CD4-positive, CD25-positive, alpha-beta regulatory T cell (primary cell): ENCODE data around the gene MTX1. TPM values are rescaled to one million over a fixed set of nuclear protein-coding genes. Genes with fewer than 3 reads are reported as not detected.

Experiments used
- ATAC-seq, 2 donors: fragments of 150-1000 bp; cut with Tn5 transposase; one replicate each; pipeline ENCODE4 v1.10.0; 2021; ENCODE audit warnings: low read depth in 2 of 2, moderate number of reproducible peaks in 2 of 2, moderate library complexity in 1 of 2
- DNase-seq, 3 donors: peaks; one replicate each; pipeline versions ENCODE4 v3.0.0 to v3.0.0-alpha.2; 2012 to 2022; ENCODE audit warnings: mixed read lengths in 1 of 3
- H3K27ac ChIP-seq: one replicate; pipeline ENCODE4 v1.7.0; 2013; ENCODE audit warnings: mild to moderate bottlenecking, low read length; ENCODE audit not compliant: insufficient read depth, poor library complexity, severe bottlenecking
- H3K27me3 ChIP-seq: one replicate; pipeline ENCODE4 v1.7.0; 2013; ENCODE audit warnings: low read length; ENCODE audit not compliant: control insufficient read depth, insufficient read depth
- H3K36me3 ChIP-seq: one replicate; pipeline ENCODE4 v1.7.0; 2013; ENCODE audit warnings: mild to moderate bottlenecking, low read length, moderate library complexity; ENCODE audit not compliant: control insufficient read depth, insufficient read depth
- H3K4me1 ChIP-seq: 2 replicates; pipeline ENCODE4 v1.7.0; 2013; ENCODE audit warnings: mild to moderate bottlenecking, low read length; ENCODE audit not compliant: insufficient read depth, control insufficient read depth, poor library complexity, severe bottlenecking
- H3K4me3 ChIP-seq: one replicate; pipeline ENCODE4 v1.7.0; 2013; ENCODE audit warnings: low read depth, mild to moderate bottlenecking, low read length, moderate library complexity
- H3K9me3 ChIP-seq, 2 experiments: 1 replicate in 1 of 2; 2 replicates in 1 of 2; pipeline ENCODE4 v1.7.0; 2013; ENCODE audit warnings: low read length in 2 of 2, mild to moderate bottlenecking in 1 of 2, moderate library complexity in 1 of 2; ENCODE audit not compliant: control insufficient read depth in 2 of 2
- H3K27ac Mint-ChIP-seq, 3 donors: one replicate each; pipeline ENCODE4 v1.8.0; 2020 to 2022; ENCODE audit warnings: mild to moderate bottlenecking in 3 of 3, mixed read lengths in 3 of 3, moderate library complexity in 2 of 3
- H3K27me3 Mint-ChIP-seq: one replicate; pipeline ENCODE4 v1.8.0; 2022; ENCODE audit warnings: mild to moderate bottlenecking, mixed read lengths
- H3K36me3 Mint-ChIP-seq: one replicate; pipeline ENCODE4 v1.8.0; 2020; ENCODE audit warnings: mixed read lengths
- H3K4me1 Mint-ChIP-seq, 4 donors: one replicate each; pipeline ENCODE4 v1.8.0; 2020 to 2022; ENCODE audit warnings: mixed read lengths in 4 of 4, mild to moderate bottlenecking in 1 of 4
- H3K4me3 Mint-ChIP-seq, 4 donors: one replicate each; pipeline ENCODE4 v1.8.0; 2020 to 2022; ENCODE audit warnings: mild to moderate bottlenecking in 4 of 4, mixed read lengths in 4 of 4, moderate library complexity in 3 of 4
- H3K9me3 Mint-ChIP-seq, 7 donors: one replicate each; pipeline ENCODE4 v1.8.0; 2020 to 2022; ENCODE audit warnings: mixed read lengths in 7 of 7, mild to moderate bottlenecking in 3 of 7, moderate library complexity in 2 of 7
- polyA plus RNA-seq, 4 donors: library from polyadenylated mRNA; unstranded; fragments of 300-500 nt; fragmentation: Illumina TruSeq; gene quantifications; one replicate each; pipeline ENCODE4 v1.2.3, GENCODE V29; 2021
- total RNA-seq: library from RNA; stranded (reverse); gene quantifications from one replicate; pipeline ENCODE4 v1.2.3, GENCODE V29; 2022

The MTX1 gene
- total and polyA plus RNA-seq, 5 donors from 2014 or later, result 18.4 to 52.2 (median 46.0) TPM

- peaks cover 25% of the 10 kb centered on the region for H3K4me1 ChIP-seq
- H3K27me3 ChIP-seq, result no peaks in the 10 kb centered on the region
- no peak for DNase-seq
- no peaks in the 10 kb centered on the region for H3K9me3 Mint-ChIP-seq
- ATAC-seq, result no peak
- H3K4me1 Mint-ChIP-seq, result peaks cover 0 to 52% (median 22%) of the 10 kb centered on the region in 4 donors
- H3K27me3 Mint-ChIP-seq, result no peaks in the 10 kb centered on the region
- H3K36me3 ChIP-seq, result peaks cover 10% of the 10 kb centered on the region
- H3K27ac Mint-ChIP-seq, result no peak overlapping the region
- peak overlapping the region in 3 of 4 donors; percentile 75 to 94 (median 80) for H3K4me3 Mint-ChIP-seq
- no peak overlapping the region for H3K27ac ChIP-seq
- H3K4me3 ChIP-seq, result no peak overlapping the region
- H3K9me3 ChIP-seq, result no peaks in the 10 kb centered on the region
- peaks cover 15% of the 10 kb centered on the region for H3K36me3 Mint-ChIP-seq
Measured at GRCh38 chr1:155253208-155253607, 44.7 kb downstream of the MTX1 start.

GRCh38 chr1:155253797-155254196, 45.3 kb downstream of the MTX1 start:
- ATAC-seq, result no peak
- no peaks in the 10 kb centered on the region for H3K27me3 Mint-ChIP-seq
- no peaks in the 10 kb centered on the region for H3K9me3 Mint-ChIP-seq
- Histone ChIP-seq H3K27ac (no peak overlapping the region), H3K9me3 (no peaks in the 10 kb centered on the region), H3K4me3 (no peak overlapping the region), H3K36me3 (peaks cover 15% of the 10 kb centered on the region), H3K4me1 (peaks cover 25% of the 10 kb centered on the region), H3K27me3 (no peaks in the 10 kb centered on the region)
- no peak for DNase-seq
- peaks cover 0 to 52% (median 22%) of the 10 kb centered on the region in 4 donors for H3K4me1 Mint-ChIP-seq
- peak overlapping the region; percentile 75 to 94 (median 82) for H3K4me3 Mint-ChIP-seq
- peak overlapping the region in 1 of 3 donors; percentile 44 for H3K27ac Mint-ChIP-seq
- H3K36me3 Mint-ChIP-seq, result peaks cover 19% of the 10 kb centered on the region

- no peaks in the 10 kb centered on the region for H3K27me3 Mint-ChIP-seq
- no peak for ATAC-seq
- no peaks in the 10 kb centered on the region for H3K27me3 ChIP-seq
Measured at GRCh38 chr1:155254228-155254713, 45.8 kb downstream of the MTX1 start.

GRCh38 chr1:155254714-155255242, 46.3 kb downstream of the MTX1 start:
- H3K9me3 ChIP-seq, result no peaks in the 10 kb centered on the region
- H3K36me3 Mint-ChIP-seq, result peaks cover 19% of the 10 kb centered on the region
- no peaks in the 10 kb centered on the region for H3K27me3 Mint-ChIP-seq
- H3K4me3 ChIP-seq, result no peak overlapping the region
- no peak for DNase-seq
- H3K4me1 Mint-ChIP-seq, result peaks cover 0 to 52% (median 22%) of the 10 kb centered on the region in 4 donors
- no peak for ATAC-seq
- H3K9me3 Mint-ChIP-seq, result no peaks in the 10 kb centered on the region
- H3K4me3 Mint-ChIP-seq, result peak overlapping the region in 3 of 4 donors; percentile 81 to 92 (median 85)
- H3K27me3 ChIP-seq, result no peaks in the 10 kb centered on the region
- H3K27ac ChIP-seq, result no peak overlapping the region
- H3K27ac Mint-ChIP-seq, result no peak overlapping the region
- peaks cover 25% of the 10 kb centered on the region for H3K4me1 ChIP-seq
- peaks cover 21% of the 10 kb centered on the region for H3K36me3 ChIP-seq

More at GRCh38 chr1:155254228-155254713, 45.8 kb downstream of the MTX1 start:
- Mint-ChIP-seq H3K27ac (peak overlapping the region; percentile 44 to 90 (median 87)), H3K4me3 (peak overlapping the region; percentile 75 to 85 (median 78)), H3K4me1 (peaks cover 0 to 52% (median 22%) of the 10 kb centered on the region in 4 donors), H3K36me3 (peaks cover 19% of the 10 kb centered on the region), H3K9me3 (no peaks in the 10 kb centered on the region)
- no peak overlapping the region for H3K4me3 ChIP-seq
- no peak overlapping the region for H3K27ac ChIP-seq
- H3K4me1 ChIP-seq, result peaks cover 25% of the 10 kb centered on the region
- no peak for DNase-seq
- H3K36me3 ChIP-seq, result peaks cover 17% of the 10 kb centered on the region
- no peaks in the 10 kb centered on the region for H3K9me3 ChIP-seq

- Mint-ChIP-seq H3K36me3 (peaks cover 22% of the 10 kb centered on the region), H3K4me1 (peaks cover 0 to 55% (median 26%) of the 10 kb centered on the region in 4 donors)
- H3K36me3 ChIP-seq, result peaks cover 25% of the 10 kb centered on the region
Measured at GRCh38 chr1:155255243-155256007, 46.9 kb downstream of the MTX1 start, which contains the start of gene ENTREP3. Gene ENTREP3, minus strand, starts transcription at chr1:155255483. Its CDS starts 606 bp downstream, at chr1:155254877.

GRCh38 chr1:155256058-155256852, 47.8 kb downstream of the MTX1 start:
- no peaks in the 10 kb centered on the region for H3K27me3 ChIP-seq
- ATAC-seq (no peak), DNase-seq (no peak)
- peak overlapping the region in 1 of 3 donors; percentile 48 for H3K27ac Mint-ChIP-seq
- H3K4me1 ChIP-seq, result peaks cover 29% of the 10 kb centered on the region
- no peak overlapping the region for H3K4me3 ChIP-seq
- H3K9me3 ChIP-seq, result no peaks in the 10 kb centered on the region
- H3K27me3 Mint-ChIP-seq, result no peaks in the 10 kb centered on the region
- no peaks in the 10 kb centered on the region for H3K9me3 Mint-ChIP-seq
- H3K36me3 Mint-ChIP-seq, result peaks cover 22% of the 10 kb centered on the region
- peaks cover 2 to 55% (median 26%) of the 10 kb centered on the region in 4 donors for H3K4me1 Mint-ChIP-seq
- H3K27ac ChIP-seq, result peak overlapping the region; percentile 14
- H3K36me3 ChIP-seq, result peaks cover 26% of the 10 kb centered on the region
- peak overlapping the region; percentile 81 to 93 (median 88) for H3K4me3 Mint-ChIP-seq

More at GRCh38 chr1:155255243-155256007, 46.9 kb downstream of the MTX1 start, which contains the start of gene ENTREP3:
- Mint-ChIP-seq H3K27me3 (no peaks in the 10 kb centered on the region), H3K27ac (peak within 1 kb of the TSS; percentile 15 to 90 (median 87)), H3K4me3 (peak within 1 kb of the TSS; percentile 81 to 92 (median 83)), H3K9me3 (no peaks in the 10 kb centered on the region)
- Histone ChIP-seq H3K9me3 (no peaks in the 10 kb centered on the region), H3K27me3 (no peaks in the 10 kb centered on the region), H3K4me1 (peaks cover 23% of the 10 kb centered on the region), H3K27ac (peak within 1 kb of the TSS; percentile 14), H3K4me3 (no peak within 1 kb of the TSS)
- peak; percentile 67 to 79 (median 71) for DNase-seq
- ATAC-seq, result peak; percentile 46 to 53

- H3K36me3 ChIP-seq, result peaks cover 41% of the 10 kb centered on the region
- Mint-ChIP-seq H3K27me3 (no peaks in the 10 kb centered on the region), H3K4me3 (peak overlapping the region; percentile 99 to 100 (median 100)), H3K36me3 (peaks cover 45% of the 10 kb centered on the region), H3K4me1 (peaks cover 11 to 58% (median 31%) of the 10 kb centered on the region in 4 donors), H3K9me3 (no peaks in the 10 kb centered on the region), H3K27ac (peak overlapping the region in 2 of 3 donors; percentile 62 to 76)
- no peak for ATAC-seq
- no peaks in the 10 kb centered on the region for H3K9me3 ChIP-seq
- H3K4me3 ChIP-seq, result no peak overlapping the region
- DNase-seq, result no peak
- no peaks in the 10 kb centered on the region for H3K27me3 ChIP-seq
- H3K4me1 ChIP-seq, result peaks cover 31% of the 10 kb centered on the region
- H3K27ac ChIP-seq, result no peak overlapping the region
Measured at GRCh38 chr1:155260276-155260675, 51.8 kb downstream of the MTX1 start.
